ENCODE data around the gene MKNK2.

The MKNK2 gene

GRCh38 chr19:2070436-2070827, 19.4 kb upstream of the MKNK2 start:
- DNase-seq (ENCODE audit: extremely low read depth, low read depth): no peak
- H3K4me3 ChIP-seq (replicated peaks; ENCODE audit: low read depth, low read length): no peak overlapping the region
- TF ChIP-seq CTCF (IDR thresholded peaks at IDR 0.05; ENCODE audit: low read depth, low read length, missing control alignments): no peak

- no peak overlapping the region for H3K4me3 ChIP-seq (replicated peaks; ENCODE audit: low read depth, low read length)
- no peak for TF ChIP-seq CTCF (IDR thresholded peaks at IDR 0.05; ENCODE audit: low read depth, low read length, missing control alignments)
- no peak for DNase-seq (ENCODE audit: extremely low read depth, low read depth)
Measured at GRCh38 chr19:2064788-2065524, 13.9 kb upstream of the MKNK2 start.

GRCh38 chr19:2064395-2064787, 13.3 kb upstream of the MKNK2 start:
- H3K4me3 ChIP-seq (replicated peaks; ENCODE audit: low read depth, low read length): no peak overlapping the region

GRCh38 chr19:2063824-2064223, 12.8 kb upstream of the MKNK2 start:
- H3K4me3 ChIP-seq (replicated peaks; ENCODE audit: low read depth, low read length): no peak overlapping the region
- DNase-seq (ENCODE audit: extremely low read depth, low read depth): no peak
- no peak for TF ChIP-seq CTCF (IDR thresholded peaks at IDR 0.05; ENCODE audit: low read depth, low read length, missing control alignments)

More at GRCh38 chr19:2064395-2064787, 13.3 kb upstream of the MKNK2 start:
- no peak for TF ChIP-seq CTCF (IDR thresholded peaks at IDR 0.05; ENCODE audit: low read depth, low read length, missing control alignments)
- DNase-seq (ENCODE audit: extremely low read depth, low read depth): no peak

- no peak for TF ChIP-seq CTCF (IDR thresholded peaks at IDR 0.05; ENCODE audit: low read depth, low read length, missing control alignments)
- no peak overlapping the region for H3K4me3 ChIP-seq (replicated peaks; ENCODE audit: low read depth, low read length)
- DNase-seq (ENCODE audit: extremely low read depth, low read depth): no peak
Measured at GRCh38 chr19:2062770-2063169, 11.7 kb upstream of the MKNK2 start.

- no peak for TF ChIP-seq CTCF (IDR thresholded peaks at IDR 0.05; ENCODE audit: low read depth, low read length, missing control alignments)
- H3K4me3 ChIP-seq (replicated peaks; ENCODE audit: low read depth, low read length): peak overlapping the region; percentile 52
- DNase-seq (ENCODE audit: extremely low read depth, low read depth): no peak
Measured at GRCh38 chr19:2062389-2062729, 11.3 kb upstream of the MKNK2 start.

Measured in HFF-Myc (cell line).